NCI-H748 (cell line): Measurements from ENCODE around the gene COQ8B.
A peak's percentile ranks its signal among the peaks of the same experiment; 100 is the strongest.
"Not testable (repeated sequence)": the region's sequence is repeated elsewhere in the genome, so short reads cannot be mapped to it uniquely, and the experiment has no call there.

Source experiments
- DNase-seq: peaks from one replicate; lab custom pipeline; 2025; ENCODE audit not compliant: unreplicated experiment; lab: John Stamatoyannopoulos, UW

The COQ8B gene

DNA sequence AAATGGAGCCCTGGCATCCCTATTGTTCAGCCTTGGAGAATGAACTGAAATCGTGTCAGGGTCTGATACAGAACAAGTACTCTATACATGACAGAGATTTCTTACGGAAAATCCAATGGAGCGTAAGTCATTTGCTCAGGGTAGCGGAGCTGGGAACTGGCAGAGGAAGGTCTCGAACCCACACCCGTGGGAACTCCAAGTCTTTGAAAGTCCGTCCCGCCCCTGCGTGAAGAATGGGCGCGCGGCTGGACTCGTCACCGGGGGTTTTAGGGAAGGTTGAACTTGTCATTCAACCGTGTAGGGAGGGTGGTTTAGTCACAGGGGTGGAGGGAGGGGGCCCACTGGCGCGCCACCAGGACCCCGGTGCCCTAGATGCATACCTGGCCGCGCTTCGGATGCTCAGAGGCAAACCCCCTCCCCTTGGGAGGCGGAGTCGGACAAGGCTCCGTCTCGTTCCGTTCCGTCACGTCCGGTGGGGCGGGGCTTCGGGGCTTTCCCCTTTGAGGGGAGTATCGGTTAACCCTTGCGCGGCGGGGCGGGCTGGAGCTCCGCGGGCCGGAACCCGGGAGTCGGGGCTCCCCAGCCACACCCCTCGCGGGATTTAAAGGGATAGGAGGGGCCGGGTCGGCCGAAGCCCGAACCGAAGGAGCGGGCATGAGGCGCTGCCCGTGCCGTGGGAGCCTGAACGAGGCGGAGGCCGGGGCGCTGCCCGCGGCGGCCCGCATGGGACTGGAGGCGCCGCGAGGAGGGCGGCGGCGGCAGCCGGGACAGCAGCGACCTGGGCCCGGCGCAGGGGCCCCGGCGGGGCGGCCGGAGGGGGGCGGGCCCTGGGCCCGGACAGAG lies at the start of gene COQ8B, which contains the start of gene ITPKC:
TSS of gene COQ8B (minus strand) at position 405 of the 843 bp plus-strand sequence. CDS start 2,254 bp downstream, outside the sequence.
TSS of gene ITPKC (plus strand) at position 631 of the 843 bp plus-strand sequence. CDS start at position 655, 24 bp downstream.
- DNase-seq, result peak; percentile 99

DNA sequence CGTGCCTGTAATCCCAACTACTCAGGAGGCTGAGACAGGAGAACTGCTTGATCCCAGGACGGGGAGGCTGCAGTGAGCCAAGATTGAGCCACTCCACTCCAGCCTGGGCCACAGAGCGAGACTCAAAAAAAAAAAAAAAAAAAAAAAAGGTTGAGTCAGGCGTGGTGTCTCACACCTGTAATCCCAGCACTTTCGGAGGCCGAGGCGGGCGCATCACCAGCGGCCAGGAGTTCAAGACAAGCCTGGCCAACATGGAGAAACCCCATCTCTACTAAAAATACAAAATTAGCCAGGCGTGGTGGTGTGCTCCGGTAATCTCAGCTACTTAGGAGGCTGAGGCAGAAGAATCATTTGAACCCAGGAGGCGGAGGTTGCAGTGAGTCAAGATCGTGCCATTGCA lies 49.7 kb upstream of the COQ8B start:
- not testable (repeated sequence) for DNase-seq

DNA sequence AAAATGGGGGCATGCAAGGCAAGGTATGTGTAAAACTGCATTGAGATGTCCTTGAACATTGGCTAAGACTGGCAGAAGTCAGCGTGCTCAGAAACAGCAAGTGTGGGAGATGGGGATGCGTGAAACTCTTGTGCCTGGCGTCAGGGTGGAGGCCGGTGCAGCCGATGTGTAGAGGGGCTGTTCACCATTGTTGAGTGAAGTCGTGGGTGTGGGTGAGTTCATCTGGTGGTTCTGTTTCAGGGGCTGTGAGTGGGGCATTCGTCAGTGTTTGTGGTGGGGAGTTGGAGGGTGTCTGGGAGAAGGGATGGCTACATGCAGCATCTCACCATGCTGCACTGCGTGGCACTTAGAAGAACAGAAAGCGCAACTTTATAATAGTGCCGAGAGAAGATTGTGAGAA lies 47.3 kb upstream of the COQ8B start:
- DNase-seq, result no peak

DNA sequence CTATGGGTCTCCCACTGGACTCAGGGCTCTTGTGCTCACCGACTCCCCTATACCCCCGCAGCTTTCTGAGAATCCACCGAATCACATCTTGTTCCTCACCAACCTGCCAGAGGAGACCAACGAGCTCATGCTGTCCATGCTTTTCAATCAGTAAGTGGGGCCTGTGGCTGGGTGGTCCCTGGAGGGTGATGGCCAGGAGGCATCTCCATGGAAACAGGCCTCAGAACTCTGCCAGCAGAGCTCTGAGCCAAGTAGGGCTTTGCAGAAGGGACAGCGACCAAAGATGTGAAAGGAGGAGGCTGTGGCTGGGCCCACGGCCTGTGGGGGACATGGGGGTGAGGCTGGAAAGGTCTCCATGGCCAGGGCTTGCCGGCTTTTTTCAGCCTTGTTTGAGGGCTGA lies 46.8 kb upstream of the COQ8B start:
- no peak for DNase-seq

GRCh38 chr19:40762754-40763470 lies 46.2 kb upstream of the COQ8B start:
- DNase-seq, result no peak

- DNase-seq, result no peak
Measured at GRCh38 chr19:40759352-40759751, 42.7 kb upstream of the COQ8B start.

GRCh38 chr19:40758491-40758890 lies 41.8 kb upstream of the COQ8B start:
- DNase-seq, result no peak

DNA sequence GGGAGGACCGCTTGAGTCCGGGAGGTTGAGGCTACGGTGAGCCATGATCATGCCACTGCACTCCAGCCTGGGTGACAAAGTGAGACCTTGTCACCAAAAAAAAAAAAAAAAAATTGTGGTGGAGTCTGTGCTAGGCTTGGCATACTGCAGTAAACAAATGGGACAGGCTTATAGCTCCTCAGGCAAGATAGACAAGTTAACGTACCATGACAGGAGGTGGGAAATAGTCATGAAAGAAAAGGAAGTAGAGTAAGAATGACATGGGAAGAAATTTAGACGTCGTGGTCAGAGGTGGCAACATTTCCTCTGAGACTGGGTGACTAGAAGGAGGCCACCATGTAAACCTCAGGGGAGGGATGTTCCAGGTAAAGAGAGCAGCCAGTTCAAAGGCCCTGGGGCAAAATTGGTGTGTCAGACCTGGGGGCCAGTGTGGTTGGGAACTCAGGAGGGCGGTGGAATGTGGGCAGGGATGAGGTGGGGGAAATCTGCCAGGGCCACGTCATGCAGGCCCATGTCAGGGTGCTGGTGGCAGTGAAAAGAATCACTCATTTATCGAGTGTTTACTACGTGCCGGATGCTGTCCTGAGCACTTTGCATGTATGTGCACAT lies 39.9 kb upstream of the COQ8B start:
- no peak for DNase-seq

- no peak for DNase-seq
Measured at GRCh38 chr19:40755791-40756190, 39.1 kb upstream of the COQ8B start.

- DNase-seq, result no peak
Measured at GRCh38 chr19:40755248-40755624, 38.5 kb upstream of the COQ8B start.

- DNase-seq, result no peak
Measured at GRCh38 chr19:40754611-40755247, 38.0 kb upstream of the COQ8B start.

DNA sequence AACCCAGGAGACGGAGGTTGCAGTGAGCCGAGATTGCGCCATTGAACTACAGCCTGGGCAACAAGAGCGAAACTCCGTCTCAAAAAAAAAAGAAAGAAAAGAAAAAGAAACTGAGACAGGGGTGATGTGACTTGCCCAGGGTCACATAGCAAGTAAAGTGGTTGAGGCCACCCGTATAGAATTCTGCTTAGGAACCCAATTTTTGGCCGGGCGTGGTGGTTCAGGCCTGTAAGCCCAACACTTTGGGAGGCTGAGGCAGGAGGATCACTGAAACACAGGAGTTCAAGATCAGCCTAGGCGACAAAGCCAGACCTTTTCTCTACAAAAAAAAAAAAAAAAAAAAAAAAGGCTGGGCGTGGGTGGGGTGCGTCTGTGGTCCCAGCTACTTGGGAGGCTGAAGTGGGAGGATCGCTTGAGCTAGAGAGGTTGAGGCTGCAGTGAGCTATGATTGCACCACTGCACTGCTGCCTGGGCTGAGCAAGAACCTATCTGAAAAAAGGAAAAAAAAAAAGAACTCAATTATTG lies 35.6 kb upstream of the COQ8B start:
- DNase-seq, result no peak

GRCh38 chr19:40750874-40751537 lies 34.3 kb upstream of the COQ8B start, which contains the start of gene SNRPA:
TSS of gene SNRPA (plus strand) at chr19:40751203. CDS start at chr19:40751409, 206 bp downstream.
- peak; percentile 100 for DNase-seq

DNA sequence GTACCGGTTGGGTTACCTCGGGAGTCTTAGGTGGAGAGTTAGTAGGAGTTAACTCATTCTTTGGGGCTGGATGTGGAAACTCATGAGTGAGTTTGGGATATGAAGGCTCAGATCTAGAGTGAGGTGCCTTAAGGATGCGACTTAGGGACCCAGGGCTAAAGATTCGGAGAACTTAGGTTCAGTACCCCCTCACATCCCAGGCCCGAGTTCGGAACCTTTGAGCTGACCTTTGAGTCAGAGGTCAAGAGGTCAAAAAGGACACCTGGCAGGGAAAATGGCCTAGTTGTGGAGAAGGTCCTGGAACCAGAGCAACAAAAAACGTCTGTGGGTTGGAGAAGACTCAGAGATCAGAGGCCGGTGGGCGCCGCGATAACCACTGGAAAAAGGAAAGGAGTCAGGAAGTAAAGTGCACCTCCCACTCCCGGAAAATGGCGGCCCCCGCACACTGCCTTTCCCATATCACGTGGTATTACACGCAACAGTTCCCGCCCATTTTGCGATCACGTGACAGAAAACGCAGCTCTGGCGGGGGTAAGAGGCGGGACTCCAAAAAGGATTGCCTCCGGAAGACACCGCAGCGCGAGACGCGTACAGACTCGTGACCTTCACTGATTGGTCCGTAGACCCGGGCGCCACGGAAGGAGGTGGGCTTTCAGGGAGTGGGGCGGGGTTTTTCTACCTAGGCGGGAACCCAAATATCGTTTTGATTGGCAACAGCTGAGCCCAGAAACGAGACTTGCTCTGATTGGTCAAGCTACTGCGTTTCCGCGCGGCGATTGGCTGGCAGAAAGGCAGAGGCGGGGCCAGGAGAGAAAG lies 33.6 kb upstream of the COQ8B start, which contains the start of gene ACTMAP:
TSS of gene ACTMAP (minus strand) at position 420 of the 816 bp plus-strand sequence. CDS start 674 bp downstream, outside the sequence.
- DNase-seq, result peak; percentile 100

- DNase-seq, result no peak
Measured at GRCh38 chr19:40747536-40747935, 30.9 kb upstream of the COQ8B start.

GRCh38 chr19:40745402-40745780 lies 28.7 kb upstream of the COQ8B start:
- no peak for DNase-seq

DNA sequence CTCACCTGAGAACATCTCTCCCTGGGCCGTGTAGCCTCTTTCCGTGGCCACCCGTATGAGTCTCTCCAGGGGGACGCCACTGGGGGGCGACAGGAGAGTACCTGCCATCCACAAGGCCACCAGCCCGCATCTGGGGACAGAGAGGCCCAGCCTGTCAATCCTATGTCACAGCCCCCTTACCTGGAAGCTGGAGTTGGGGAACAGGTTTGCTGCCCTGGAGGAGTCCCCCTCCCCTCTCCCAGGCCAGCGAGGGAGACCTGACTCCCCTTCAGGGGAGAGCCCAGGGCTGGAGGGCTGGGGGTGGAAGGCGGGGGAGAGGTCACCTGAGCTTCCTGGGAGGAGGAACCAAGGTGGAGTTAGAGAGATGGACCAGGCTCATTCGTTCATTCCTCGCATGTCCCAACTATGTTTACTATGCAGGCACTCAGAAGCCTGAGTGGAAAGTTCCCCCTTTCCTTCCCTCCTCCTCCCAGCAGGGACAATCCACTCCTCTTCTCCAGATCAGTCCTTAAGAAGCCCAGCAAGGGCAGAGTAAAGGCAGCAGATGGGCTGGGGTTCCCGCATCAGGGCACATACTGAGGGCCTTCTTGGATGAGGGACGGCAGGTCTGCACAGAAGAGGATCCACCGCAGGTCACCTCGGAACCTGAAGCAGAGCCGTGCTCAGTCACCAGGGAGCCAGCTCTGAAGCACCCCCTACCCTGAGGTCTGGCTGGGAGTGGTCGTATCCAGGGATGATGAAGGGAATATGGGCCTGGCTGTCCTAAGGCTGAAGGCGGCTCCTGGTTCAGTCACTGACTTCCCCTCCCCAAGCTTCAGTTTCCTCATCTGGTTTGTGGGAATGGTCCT lies 28.1 kb upstream of the COQ8B start:
- DNase-seq, result peak; percentile 30

DNA sequence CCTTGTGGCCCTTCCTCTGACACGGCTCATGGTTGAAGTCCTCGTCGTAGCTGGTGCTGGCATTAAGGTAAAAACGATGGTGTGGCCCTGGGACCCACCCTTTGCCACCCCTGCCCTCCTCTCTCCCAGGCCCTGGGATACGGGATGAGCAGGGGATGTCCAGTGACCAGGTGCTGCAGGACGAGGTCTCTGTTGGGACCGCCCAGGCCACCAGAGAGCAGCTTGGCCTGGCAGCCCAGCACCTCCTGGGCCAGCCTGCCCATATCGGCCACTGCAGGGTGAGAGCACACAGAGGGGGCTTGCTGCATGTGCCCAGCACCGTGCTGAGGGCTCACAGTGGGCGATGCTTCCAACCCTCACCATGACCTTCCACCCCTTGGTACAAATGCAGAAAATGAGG lies 27.2 kb upstream of the COQ8B start:
- no peak for DNase-seq
